HUES64 (cell line): ENCODE results near the gene LYRM1. TPM values are rescaled to one million over a fixed set of nuclear protein-coding genes. Genes with fewer than 3 reads are reported as not detected.
"Not testable (repeated sequence)": the region's sequence is repeated elsewhere in the genome, so short reads cannot be mapped to it uniquely, and the experiment has no call there.

Experiments used
- H3K27ac ChIP-seq: 2 replicates; pipeline ENCODE4 v1.7.0; 2013; ENCODE audit warnings: low read depth, low read length, inconsistent platforms
- H3K27me3 ChIP-seq: 2 replicates; pipeline ENCODE4 v1.6.1; 2013; ENCODE audit warnings: mild to moderate bottlenecking, low read length; ENCODE audit not compliant: insufficient read depth
- H3K36me3 ChIP-seq: 2 replicates; pipeline ENCODE4 v1.6.1; 2013; ENCODE audit warnings: mild to moderate bottlenecking, low read length; ENCODE audit not compliant: insufficient read depth
- H3K4me1 ChIP-seq: 2 replicates; pipeline ENCODE4 v1.6.1; 2013; ENCODE audit warnings: mild to moderate bottlenecking, low read length, moderate library complexity; ENCODE audit not compliant: insufficient read depth
- H3K4me3 ChIP-seq: 2 replicates; pipeline ENCODE4 v1.5.1; 2013; ENCODE audit warnings: mild to moderate bottlenecking, low read length, moderate library complexity
- H3K9ac ChIP-seq: 2 replicates; pipeline ENCODE4 v1.6.1; 2013; ENCODE audit warnings: mild to moderate bottlenecking, low read depth, low read length
- H3K9me3 ChIP-seq: 2 replicates; pipeline ENCODE4 v1.6.1; 2013; ENCODE audit warnings: low read depth, low read length; ENCODE audit not compliant: insufficient read depth
- WGBS: fragments of 150-250, 120-280 bp; methylation state at CpG from one replicate; pipeline ENCODE4 v1.1.7; 2013; ENCODE audit warnings: missing lambda C conversion rate; 5-methylcytosine and 5-hydroxymethylcytosine counted together
- polyA plus RNA-seq, 2 experiments: library from polyadenylated mRNA; stranded (reverse); fragments of 50-300 nt; gene quantifications; one replicate each; pipeline ENCODE4 v1.2.3, GENCODE V29; 2013

Gene LYRM1, protein sequence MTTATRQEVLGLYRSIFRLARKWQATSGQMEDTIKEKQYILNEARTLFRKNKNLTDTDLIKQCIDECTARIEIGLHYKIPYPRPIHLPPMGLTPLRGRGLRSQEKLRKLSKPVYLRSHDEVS
- 19.9 TPM for polyA plus RNA-seq (2013, experiment 1 of 2)
- polyA plus RNA-seq (2013, experiment 2 of 2) = 20.6 TPM

GRCh38 chr16:20900299-20901067 lies at the start of gene LYRM1, which contains the start of gene DCUN1D3:
TSS of gene LYRM1 (plus strand) at chr16:20900771. CDS start at chr16:20915556, 14,785 bp downstream.
TSS of gene DCUN1D3 (minus strand) at chr16:20900358. CDS start at chr16:20862538, 37,820 bp downstream.
- peak within 1 kb of the TSS; percentile 85 for H3K27ac ChIP-seq
- H3K27me3 ChIP-seq = no peaks in the 10 kb centered on the region
- H3K9me3 ChIP-seq = no peaks in the 10 kb centered on the region
- H3K9ac ChIP-seq = peak within 1 kb of the TSS; percentile 98
- H3K36me3 ChIP-seq = peaks cover 25% of the 10 kb centered on the region
- peaks cover 22% of the 10 kb centered on the region for H3K4me1 ChIP-seq
- under 1% methylated on average over 55 of the region's 62 CpGs for WGBS
- peak within 1 kb of the TSS; percentile 91 for H3K4me3 ChIP-seq

DNA sequence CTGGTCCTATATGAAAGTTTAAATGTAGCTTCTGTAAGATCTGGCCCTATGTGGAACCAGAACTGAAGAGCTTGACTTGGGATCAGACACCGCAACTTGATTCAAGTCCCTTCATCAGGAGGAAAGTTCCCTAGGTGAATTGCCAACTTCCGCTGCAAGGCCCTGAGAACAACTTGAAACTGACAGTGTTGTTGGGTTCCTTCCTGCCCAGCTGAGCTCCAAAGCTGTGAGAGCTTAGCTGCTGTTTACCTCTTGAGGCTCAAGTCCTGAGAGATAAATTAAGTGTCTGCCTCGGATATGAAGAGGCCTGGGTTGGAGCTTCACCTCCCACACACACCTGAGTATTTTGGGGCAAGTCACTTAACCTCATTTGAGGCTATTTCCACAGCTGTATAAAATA lies 49.6 kb upstream of the LYRM1 start:
- Histone ChIP-seq H3K9me3 (no peaks in the 10 kb centered on the region), H3K4me3 (no peak overlapping the region), H3K4me1 (no peaks in the 10 kb centered on the region), H3K9ac (no peak overlapping the region), H3K27ac (no peak overlapping the region), H3K36me3 (peaks cover 6% of the 10 kb centered on the region), H3K27me3 (no peaks in the 10 kb centered on the region)
- 96% methylated on average over 3 of the region's 3 CpGs for WGBS

- Histone ChIP-seq H3K4me3 (no peak overlapping the region), H3K36me3 (peaks cover 5% of the 10 kb centered on the region; the same call in 1 of the 2 replicates), H3K27ac (no peak overlapping the region), H3K4me1 (no peaks in the 10 kb centered on the region), H3K9ac (no peak overlapping the region), H3K27me3 (no peaks in the 10 kb centered on the region), H3K9me3 (no peaks in the 10 kb centered on the region)
- WGBS = 83% methylated on average over 2 of the region's 2 CpGs
Measured at GRCh38 chr16:20851601-20852000, 49.0 kb upstream of the LYRM1 start.

DNA sequence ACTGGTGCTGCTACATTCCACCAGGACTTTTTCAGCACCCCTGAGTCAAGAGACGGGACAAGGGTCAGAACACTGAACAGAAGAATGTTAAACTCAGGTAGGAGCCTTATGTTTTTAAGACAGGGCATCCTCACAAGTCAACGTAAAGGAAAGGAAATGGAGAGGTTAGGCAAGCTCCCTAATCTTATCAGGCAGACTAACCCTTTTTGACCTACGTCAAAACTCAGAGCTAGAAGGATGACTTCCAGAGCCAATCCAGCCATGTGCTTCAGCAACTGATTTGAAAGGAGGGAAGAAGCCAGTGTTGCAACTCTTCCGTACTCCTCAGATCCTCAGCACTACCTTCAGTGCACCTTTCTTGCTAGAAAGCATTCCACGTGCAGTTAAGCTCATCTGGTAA lies 47.4 kb upstream of the LYRM1 start:
- no peaks in the 10 kb centered on the region for H3K27me3 ChIP-seq
- peaks cover 8% of the 10 kb centered on the region; the same call in 1 of the 2 replicates for H3K36me3 ChIP-seq
- peaks cover 13% of the 10 kb centered on the region; the same call in 1 of the 2 replicates for H3K4me1 ChIP-seq
- H3K9ac ChIP-seq = no peak overlapping the region
- H3K4me3 ChIP-seq = no peak overlapping the region
- no peak overlapping the region for H3K27ac ChIP-seq
- WGBS = 86% methylated on average over 4 of the region's 5 CpGs
- no peaks in the 10 kb centered on the region for H3K9me3 ChIP-seq

GRCh38 chr16:20853981-20854620 lies 46.5 kb upstream of the LYRM1 start:
- H3K36me3 ChIP-seq = peaks cover 8% of the 10 kb centered on the region; the same call in 1 of the 2 replicates
- H3K4me3 ChIP-seq = no peak overlapping the region
- H3K27me3 ChIP-seq = no peaks in the 10 kb centered on the region
- peaks cover 14% of the 10 kb centered on the region for H3K4me1 ChIP-seq
- H3K9ac ChIP-seq = no peak overlapping the region
- WGBS = 93% methylated on average over 3 of the region's 3 CpGs
- H3K9me3 ChIP-seq = no peaks in the 10 kb centered on the region
- no peak overlapping the region for H3K27ac ChIP-seq

DNA sequence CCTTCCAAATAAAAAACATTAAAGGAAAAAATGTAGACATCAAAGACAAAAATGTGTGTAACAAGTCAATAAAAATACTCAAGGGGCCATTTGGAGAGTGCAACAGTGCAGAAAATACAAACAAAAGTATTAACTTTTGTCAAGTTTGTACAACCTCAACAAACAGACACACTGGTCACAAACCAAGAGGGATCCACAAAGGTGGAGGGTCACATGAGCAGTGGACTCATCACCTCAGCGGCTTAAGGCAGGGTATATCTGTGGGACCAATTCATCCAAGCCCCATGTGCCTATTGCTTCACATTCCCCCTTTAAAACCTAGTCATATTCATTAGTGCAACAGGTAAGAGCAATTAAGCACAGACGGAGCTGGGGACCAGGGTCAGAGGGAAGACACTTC lies 45.6 kb upstream of the LYRM1 start:
- peaks cover 14% of the 10 kb centered on the region for H3K36me3 ChIP-seq
- no peak overlapping the region for H3K4me3 ChIP-seq
- H3K9ac ChIP-seq = no peak overlapping the region
- H3K27me3 ChIP-seq = no peaks in the 10 kb centered on the region
- no peak overlapping the region for H3K27ac ChIP-seq
- peaks cover 23% of the 10 kb centered on the region for H3K4me1 ChIP-seq
- WGBS = 91% methylated on average over 2 of the region's 2 CpGs
- no peaks in the 10 kb centered on the region for H3K9me3 ChIP-seq

- no peak overlapping the region for H3K27ac ChIP-seq
- H3K4me1 ChIP-seq = peaks cover 32% of the 10 kb centered on the region
- peaks cover 23% of the 10 kb centered on the region for H3K36me3 ChIP-seq
- no peak overlapping the region for H3K4me3 ChIP-seq
- H3K9me3 ChIP-seq = no peaks in the 10 kb centered on the region
- WGBS = 86% methylated on average over 2 of the region's 2 CpGs
- H3K27me3 ChIP-seq = no peaks in the 10 kb centered on the region
- H3K9ac ChIP-seq = no peak overlapping the region
Measured at GRCh38 chr16:20857281-20857680, 43.3 kb upstream of the LYRM1 start.

GRCh38 chr16:20859229-20859628 lies 41.3 kb upstream of the LYRM1 start:
- H3K4me3 ChIP-seq = no peak overlapping the region
- H3K27me3 ChIP-seq = no peaks in the 10 kb centered on the region
- H3K4me1 ChIP-seq = peaks cover 32% of the 10 kb centered on the region
- no peak overlapping the region for H3K27ac ChIP-seq
- H3K36me3 ChIP-seq = peaks cover 23% of the 10 kb centered on the region
- 87% methylated on average over 3 of the region's 3 CpGs for WGBS
- no peak overlapping the region for H3K9ac ChIP-seq
- H3K9me3 ChIP-seq = no peaks in the 10 kb centered on the region

DNA sequence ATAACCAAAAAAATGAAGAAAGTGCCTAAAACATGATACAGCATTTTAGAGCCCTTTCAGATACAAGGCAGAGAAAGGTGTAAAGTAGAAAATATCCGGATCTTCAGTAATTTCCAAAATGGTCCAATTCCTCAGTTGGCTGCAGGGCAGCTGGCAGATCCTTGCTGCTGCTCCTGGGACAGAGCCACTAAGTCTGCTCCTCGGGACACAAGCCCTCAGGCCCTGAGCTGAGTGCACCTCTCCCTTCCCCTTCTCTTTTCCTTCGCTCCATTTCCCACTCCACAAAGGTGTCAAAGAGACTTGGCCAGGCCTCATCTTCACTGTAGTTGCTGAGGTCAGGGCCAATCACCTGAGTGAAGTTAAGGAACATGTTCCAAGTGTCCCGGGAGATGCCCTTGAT lies 40.9 kb upstream of the LYRM1 start:
- peak overlapping the region; percentile 34; the same call in 1 of the 2 replicates for H3K27ac ChIP-seq
- H3K4me3 ChIP-seq = no peak overlapping the region
- peaks cover 32% of the 10 kb centered on the region for H3K4me1 ChIP-seq
- WGBS = 85% methylated on average over 4 of the region's 4 CpGs
- H3K9me3 ChIP-seq = no peaks in the 10 kb centered on the region
- no peak overlapping the region; the same call in 1 of the 2 replicates for H3K9ac ChIP-seq
- H3K36me3 ChIP-seq = peaks cover 23% of the 10 kb centered on the region
- H3K27me3 ChIP-seq = no peaks in the 10 kb centered on the region

DNA sequence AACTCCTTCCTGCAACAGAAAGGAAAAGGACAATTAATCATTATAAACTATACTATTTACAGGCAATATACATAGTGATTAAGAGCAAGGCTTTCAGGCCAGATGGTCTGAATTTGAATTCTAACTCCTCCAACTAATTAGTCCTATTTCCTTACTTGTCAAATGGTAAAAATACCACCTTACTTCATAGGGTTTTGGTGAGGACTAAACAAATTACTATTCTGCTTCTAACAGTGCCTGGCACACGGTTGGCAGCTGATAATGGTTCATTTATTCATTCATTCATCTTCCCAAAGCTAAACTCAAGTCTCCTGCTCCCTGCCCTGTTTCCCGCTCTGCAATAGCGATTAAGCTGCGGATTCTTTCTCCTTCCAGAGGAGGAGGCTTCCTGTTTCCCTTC lies 40.2 kb upstream of the LYRM1 start:
- 92% methylated on average over 4 of the region's 4 CpGs for WGBS
- H3K27ac ChIP-seq = no peak overlapping the region
- H3K4me1 ChIP-seq = peaks cover 33% of the 10 kb centered on the region
- H3K27me3 ChIP-seq = no peaks in the 10 kb centered on the region
- no peak overlapping the region for H3K9ac ChIP-seq
- H3K36me3 ChIP-seq = peaks cover 19% of the 10 kb centered on the region
- H3K4me3 ChIP-seq = no peak overlapping the region
- H3K9me3 ChIP-seq = no peaks in the 10 kb centered on the region

GRCh38 chr16:20860995-20861394 lies 39.6 kb upstream of the LYRM1 start:
- not testable (repeated sequence) for H3K9ac ChIP-seq, H3K4me3 ChIP-seq, H3K9me3 ChIP-seq, H3K27me3 ChIP-seq, H3K27ac ChIP-seq
- 88% methylated on average over 2 of the region's 4 CpGs for WGBS
- peaks cover 39% of the 10 kb centered on the region for H3K4me1 ChIP-seq
- H3K36me3 ChIP-seq = peaks cover 19% of the 10 kb centered on the region
